C4-2B (cell line): ENCODE data around the gene SHISA6.
"Not testable (repeated sequence)": the region's sequence is repeated elsewhere in the genome, so short reads cannot be mapped to it uniquely, and the experiment has no call there.

ENCODE experiments used
- H3K27ac ChIP-seq: fragments of 450-650 bp; 2 replicates; pipeline ENCODE4 v1.5.1; 2017
- CTCF ChIP-seq: fragments of 450-650 bp; conservative IDR thresholded peaks from 2 replicates; pipeline ENCODE4 v1.5.1; 2017; ENCODE audit warnings: mild to moderate bottlenecking
- ZFX ChIP-seq: fragments of 450-650 bp; IDR thresholded peaks from 2 replicates; pipeline ENCODE4 v1.6.1; 2017

Gene SHISA6

GRCh38 chr17:11309850-11310249, 68.8 kb downstream of the SHISA6 start:
- TF ChIP-seq CTCF (no peak), ZFX (no peak)
- H3K27ac ChIP-seq = no peak overlapping the region

GRCh38 chr17:11316451-11316850, 75.4 kb downstream of the SHISA6 start:
- H3K27ac ChIP-seq = not testable (repeated sequence)

GRCh38 chr17:11318207-11318606, 77.2 kb downstream of the SHISA6 start:
- TF ChIP-seq ZFX = no peak
- no peak for TF ChIP-seq CTCF
- no peak overlapping the region for H3K27ac ChIP-seq

- no peak overlapping the region for H3K27ac ChIP-seq
Observed at GRCh38 chr17:11319894-11320293, 78.9 kb downstream of the SHISA6 start.

GRCh38 chr17:11324021-11324420, 83.0 kb downstream of the SHISA6 start:
- H3K27ac ChIP-seq = no peak overlapping the region
- no peak for TF ChIP-seq CTCF
- TF ChIP-seq ZFX = no peak

More at GRCh38 chr17:11319894-11320293, 78.9 kb downstream of the SHISA6 start:
- TF ChIP-seq CTCF (no peak), ZFX (no peak)

- TF ChIP-seq ZFX (no peak), CTCF (no peak)
- no peak overlapping the region for H3K27ac ChIP-seq
Observed at GRCh38 chr17:11324846-11325420, 83.9 kb downstream of the SHISA6 start.

- TF ChIP-seq CTCF (no peak), ZFX (no peak)
- no peak overlapping the region for H3K27ac ChIP-seq
Observed at GRCh38 chr17:11326492-11326891, 85.5 kb downstream of the SHISA6 start.

- H3K27ac ChIP-seq = no peak overlapping the region
- TF ChIP-seq ZFX = no peak
- TF ChIP-seq CTCF = no peak
Observed at GRCh38 chr17:11328770-11329169, 87.8 kb downstream of the SHISA6 start.
